ENCODE results near the gene ESYT2.

ESYT2 gene

DNA sequence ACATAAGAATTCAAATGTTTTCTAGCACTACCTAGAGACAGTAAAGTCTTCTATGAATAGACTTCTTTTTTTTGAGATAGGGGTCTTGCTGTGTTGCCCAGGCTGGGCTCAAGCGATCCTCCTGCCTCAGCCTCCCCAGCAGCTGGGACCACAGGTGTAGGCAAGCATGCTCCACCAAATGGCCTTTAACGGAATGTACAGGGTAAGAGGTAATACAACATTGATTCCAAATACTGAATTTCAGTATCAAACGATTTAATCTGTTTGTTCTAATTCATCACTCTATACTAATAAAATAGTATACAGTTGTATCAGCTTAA, 68.9 kb downstream of the ESYT2 start:
- DNase-seq: no peak

DNA sequence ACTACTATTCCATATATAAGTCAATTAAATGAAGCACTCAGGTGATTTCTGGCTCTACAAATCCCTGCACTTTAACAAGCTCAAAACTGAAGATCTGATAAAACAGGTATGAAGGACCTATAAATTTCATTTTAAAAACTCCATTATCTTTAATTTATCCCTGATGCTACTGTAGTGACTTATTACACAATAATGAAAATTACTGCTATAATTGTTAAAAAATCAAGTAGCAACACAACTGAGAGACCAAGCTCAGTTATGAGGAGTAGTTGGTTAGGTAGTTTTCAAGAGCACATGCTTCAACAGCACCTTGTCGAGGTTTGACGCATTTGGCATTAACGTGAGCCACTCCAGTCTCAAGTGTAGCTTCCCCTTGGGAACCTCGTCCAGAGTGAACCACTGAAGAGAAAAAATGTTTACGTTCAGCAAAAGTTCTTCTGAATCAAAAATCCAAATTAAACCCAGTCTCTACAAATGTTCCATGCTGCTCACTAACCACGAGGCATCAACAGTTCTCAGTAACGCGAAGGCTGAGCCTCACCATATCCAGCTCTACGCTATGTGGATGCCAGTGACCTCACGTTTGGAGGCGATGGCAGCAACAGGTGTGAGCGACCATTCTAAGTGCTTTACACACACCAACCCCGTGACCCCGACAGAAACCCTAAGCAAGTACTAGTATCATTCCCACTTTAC, 69.4 kb downstream of the ESYT2 start:
- DNase-seq: no peak

DNA sequence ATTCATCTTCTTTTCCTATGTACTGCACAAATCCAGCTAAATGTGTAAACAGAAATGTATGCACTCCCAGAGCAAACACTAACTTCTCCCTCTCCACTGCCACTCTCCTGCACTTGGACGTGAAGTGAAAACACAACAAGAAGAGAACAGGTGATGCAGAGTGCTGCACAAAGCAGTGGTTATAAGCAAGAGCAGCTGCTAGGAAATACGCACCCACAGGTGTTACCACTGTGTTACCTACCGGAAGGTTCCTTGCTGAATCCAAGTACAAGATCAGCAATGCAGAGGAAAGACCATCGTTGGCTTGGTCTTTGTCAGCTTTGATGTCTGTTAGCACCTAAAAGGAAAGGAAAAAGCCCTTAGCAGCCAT, 70.1 kb downstream of the ESYT2 start:
- no peak for DNase-seq

DNA sequence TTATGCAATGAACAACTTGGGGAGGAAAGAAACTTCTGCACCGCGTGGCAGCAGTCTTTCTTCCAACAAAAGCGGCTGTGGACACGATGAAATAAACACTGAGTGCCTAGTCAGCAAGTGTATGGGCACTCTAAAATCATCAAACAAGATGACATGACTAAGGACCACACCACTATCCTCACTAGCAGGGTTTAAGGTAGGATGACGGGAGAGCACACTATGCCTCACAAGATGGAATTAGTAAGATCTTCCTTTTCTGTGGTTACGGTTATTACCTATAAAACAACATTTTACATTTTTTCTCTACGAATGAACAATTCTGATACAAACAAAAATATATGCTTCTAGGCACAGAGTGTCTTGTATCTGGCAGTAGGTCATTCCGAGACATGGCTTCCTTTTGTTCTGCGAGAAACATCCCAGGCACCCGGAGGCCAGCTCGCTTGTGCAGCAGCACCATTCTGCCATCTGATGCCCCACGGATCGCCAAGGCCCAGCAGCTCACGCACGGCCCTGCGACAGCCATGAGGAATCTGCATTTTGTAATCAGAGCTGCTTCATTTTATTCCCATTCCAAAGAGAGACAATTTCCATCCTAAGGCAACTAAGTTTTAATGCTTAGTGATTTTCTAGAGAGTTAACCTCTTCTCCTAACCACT, 70.6 kb downstream of the ESYT2 start:
- DNase-seq: no peak

DNA sequence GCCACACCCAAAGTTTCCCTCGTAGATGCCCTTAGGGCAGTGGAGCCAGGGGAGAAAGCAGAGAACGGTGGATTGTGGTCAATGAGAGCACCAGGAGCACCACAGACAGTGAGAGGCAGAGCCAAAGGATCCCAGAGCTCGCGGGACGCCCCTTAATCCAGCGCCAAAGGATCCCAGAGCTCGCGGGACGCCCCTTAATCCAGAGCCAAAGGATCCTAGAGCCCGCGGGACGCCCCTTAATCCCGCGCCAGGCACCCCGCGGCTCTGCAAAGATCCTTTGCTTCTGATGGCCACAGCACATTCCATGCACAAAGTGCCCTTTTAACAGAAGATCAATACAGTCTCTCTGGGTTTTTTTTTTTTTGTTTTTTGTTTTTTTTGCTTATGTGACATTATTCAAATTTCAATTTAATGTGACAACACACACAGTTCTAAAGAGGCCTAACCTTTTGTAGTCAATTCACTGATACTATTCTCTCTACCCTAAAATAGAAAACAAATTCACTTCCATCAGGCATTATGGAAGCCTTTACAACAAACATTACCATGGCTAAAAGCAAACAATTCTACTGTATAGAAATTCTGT, 71.8 kb downstream of the ESYT2 start:
- no peak for DNase-seq

DNA sequence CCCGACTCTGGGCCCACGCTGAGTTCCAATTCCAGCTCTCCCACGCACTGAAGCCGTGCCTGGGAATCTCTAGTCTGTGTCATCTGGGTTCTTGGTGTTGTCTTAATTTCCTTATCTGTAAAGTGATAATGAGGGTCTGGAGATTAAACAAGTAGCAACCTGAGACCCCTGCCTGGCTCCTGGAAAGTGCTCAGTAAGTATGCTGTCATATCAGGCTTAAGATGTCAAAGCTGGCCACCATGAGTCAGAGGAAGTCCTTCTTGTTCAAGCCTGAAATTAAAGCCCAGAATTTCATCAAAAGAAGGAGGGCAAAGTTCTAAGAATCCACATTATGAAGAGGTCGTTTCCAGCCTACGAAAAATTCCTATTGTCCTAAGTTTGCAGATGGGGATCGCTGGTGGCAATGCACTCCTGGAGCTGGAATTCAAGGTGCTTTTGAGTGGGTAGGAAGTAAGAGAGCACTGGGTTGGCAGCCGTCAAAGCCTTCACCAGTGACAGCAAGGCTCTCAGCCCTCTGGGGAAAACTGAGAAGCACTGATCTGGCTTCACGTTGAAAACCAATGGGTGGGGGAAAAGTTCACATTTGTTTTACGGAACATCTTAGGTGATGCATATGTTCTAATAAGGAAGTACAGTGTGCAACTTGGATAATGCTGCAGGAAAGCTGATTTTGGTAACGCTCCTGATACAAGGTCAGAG, 74.4 kb downstream of the ESYT2 start:
- no peak for DNase-seq

DNA sequence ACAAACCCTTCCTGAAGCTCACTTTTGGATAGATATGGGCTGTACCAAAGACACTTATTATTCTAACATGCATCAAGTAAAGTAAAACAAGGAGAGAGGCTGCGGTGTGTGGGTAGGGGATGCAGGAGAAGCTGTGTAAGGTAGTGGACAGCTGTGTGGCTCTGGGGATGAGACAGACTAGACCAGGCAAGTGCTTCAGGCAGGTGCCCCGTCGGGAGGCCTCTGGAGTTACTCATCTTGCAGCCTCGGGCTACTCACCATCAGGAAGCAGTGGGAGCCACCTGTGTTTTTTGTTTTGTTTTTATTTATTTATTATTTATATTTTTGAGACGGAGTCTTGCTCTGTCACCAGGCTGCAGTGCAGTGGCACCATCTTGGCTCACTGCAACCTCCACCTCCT, 75.4 kb downstream of the ESYT2 start:
- no peak for DNase-seq

DNA sequence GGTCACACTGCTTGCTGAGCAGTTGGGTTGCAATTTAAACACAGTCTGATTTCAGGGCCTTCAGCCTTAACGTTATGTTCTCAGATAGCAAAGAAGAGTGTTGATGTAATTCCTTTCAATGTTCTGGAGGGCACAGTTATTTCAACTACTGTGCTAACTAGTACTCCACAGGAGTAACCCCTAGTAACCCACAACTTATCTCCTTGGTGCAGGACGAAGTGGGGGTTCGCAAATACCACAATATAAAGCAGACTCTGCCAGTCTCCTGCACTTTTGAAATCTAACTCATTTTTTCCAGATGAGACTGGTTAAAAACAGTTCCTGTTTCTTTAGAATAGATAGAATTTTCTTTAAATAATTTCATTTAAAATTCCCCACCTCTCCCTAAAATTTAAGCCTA, 77.6 kb downstream of the ESYT2 start:
- DNase-seq: no peak

DNA sequence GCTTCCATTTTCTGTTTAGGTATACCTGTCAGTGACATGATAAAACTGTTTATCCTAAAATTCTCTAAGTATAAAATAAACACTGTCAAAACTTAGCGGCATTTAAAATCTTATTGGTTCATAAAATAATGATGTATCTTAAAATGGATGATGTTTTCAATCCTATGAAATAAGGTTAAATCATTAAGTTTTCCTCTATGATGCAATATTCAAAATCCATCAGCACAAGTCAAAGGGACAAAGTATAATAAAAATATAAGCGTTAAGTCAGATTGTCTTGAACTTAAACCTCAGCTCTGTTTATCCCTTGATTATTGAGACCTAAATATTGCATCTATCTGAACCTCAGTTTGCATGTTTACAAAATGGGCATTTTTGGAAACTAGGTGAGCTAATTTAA, 78.1 kb downstream of the ESYT2 start:
- DNase-seq: no peak

DNA sequence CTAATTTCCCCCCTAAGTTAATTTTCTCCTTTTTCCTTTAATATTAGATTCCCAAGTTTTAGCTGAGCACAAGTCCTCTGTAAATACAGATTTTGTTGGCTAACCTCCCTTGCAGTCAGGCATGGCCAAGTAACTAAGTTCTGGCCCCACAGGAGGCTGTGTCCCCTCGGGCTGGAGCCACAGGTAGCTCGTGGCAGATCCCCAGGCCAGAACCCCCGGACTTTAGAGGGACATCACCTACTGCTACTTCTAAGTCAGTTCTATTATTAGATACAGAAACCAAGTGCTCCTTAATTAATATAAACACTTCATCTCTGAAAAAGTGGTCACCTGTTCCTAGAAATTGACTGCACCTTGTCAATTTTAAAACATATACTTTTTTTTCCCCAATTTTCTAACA, 78.6 kb downstream of the ESYT2 start:
- no peak for DNase-seq

DNA sequence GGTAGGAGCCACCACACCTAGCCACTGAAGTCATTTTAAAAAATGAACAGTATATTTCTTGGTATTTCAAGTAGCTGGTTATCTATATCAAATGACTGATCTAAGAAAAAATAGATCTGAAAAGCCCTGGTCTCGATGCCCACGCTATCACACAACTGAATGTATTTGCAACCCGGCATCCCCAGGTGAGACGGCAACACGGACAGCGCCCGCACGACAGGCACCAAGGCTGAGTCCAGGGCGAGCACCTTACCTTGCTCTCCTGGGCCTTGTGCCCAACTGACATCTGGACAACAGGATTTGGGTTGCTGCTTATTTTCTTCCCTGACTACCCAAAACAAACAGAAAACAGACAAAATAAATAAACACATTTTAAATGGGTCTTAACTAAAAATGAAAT, 79.9 kb downstream of the ESYT2 start:
- DNase-seq: no peak

DNA sequence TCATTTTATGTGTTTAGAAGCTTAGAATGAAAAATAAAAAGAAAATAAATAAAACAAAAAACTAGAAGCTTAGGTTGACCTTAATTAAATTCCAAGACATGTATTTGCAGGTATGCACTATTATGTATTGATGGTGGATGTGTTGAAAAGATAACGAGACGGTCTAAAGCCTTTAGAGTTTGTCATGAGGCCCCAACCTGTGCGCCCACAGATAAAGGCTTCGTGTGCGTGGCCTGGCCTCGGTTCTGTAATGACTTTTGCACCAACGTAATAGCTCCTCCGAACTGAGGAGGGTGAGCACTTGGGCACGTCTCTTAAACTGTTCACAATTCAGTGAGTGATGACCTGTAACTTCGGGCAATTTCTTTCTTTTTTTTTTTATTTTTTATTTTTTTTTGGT, 81.0 kb downstream of the ESYT2 start:
- DNase-seq: no peak

DNA sequence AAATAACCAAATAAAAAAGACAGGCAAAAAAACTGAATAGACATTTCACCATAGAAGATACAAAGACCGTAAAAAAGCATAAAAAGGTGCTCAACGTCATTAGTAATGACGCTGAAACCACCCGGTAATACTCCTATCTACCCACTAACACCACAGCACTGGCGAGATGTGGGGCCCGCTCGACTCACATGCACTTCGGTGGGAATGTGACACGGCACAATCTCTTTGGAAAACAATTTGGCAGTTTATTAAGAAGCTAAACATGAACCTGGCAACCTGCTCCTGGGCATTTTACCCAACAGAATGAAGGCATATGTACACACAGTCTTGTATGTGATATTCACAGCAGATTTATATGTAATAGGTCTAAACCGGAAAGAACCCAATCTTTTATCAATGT, 81.9 kb downstream of the ESYT2 start:
- DNase-seq: no peak

DNA sequence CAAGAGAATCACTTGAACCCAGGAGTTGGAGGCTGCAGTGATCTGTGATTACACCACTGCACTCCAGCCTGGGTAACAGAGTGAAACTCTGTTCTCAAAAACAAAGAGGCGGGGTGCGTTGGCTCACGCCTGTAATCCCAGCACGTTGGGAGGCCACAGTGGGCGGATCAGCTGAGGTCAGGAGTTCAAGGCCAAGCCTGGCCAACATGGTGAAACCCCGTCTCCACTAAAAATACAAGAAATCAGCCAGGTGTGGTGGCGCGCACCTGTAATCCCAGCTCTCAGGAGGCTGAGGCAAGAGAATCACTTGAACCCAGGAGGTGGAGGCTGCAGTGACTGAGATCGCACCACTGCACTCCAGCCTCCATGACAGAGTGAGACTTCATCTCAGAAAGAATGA, 82.4 kb downstream of the ESYT2 start:
- no peak for DNase-seq

DNA sequence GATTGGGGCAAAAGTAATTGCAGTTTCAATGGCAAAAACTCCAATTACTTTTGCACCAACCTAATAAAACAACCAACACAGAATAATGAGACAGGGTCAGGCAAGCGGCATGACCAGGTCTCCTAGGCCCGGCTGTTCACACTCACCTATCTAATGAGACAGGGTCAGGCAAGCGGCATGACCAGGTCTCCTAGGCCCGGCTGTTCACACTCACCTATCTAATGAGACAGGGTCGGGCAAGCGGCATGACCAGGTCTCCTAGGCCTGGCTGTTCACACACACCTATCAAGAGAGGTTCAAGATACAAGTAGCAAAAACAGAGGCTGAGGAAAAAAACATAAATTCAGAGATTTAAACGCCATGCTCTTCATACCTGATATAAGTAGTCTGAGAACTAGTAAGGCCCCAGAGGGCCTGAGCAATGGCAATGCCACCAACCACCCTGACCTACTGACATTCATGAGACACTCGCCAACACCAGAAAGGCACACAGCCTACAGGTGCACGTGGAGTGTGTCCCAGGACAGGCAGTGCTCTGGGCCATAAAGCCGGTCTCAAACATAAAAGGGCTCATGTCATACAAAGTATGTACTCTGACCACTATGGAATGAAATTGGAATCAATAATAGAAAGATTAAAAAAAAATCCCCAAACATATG, 84.1 kb downstream of the ESYT2 start:
- no peak for DNase-seq

DNA sequence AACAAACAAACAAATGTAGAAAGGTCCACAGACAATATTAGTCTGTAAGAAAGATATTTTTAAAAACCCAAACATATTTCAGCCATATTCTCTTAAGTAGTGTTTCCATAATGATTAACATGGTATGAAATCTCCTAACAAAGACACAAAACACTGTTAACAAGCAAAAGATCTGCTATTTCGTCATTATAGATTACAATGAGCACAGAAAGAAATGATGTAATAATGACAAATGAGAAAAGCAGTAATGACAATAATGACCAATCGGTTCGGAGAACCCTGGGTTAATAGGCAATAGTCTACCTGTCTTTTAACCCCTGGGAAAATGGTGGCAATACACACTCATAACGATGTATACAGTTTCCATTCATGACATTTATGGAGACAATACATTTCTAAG, 85.2 kb downstream of the ESYT2 start:
- no peak for DNase-seq

DNA sequence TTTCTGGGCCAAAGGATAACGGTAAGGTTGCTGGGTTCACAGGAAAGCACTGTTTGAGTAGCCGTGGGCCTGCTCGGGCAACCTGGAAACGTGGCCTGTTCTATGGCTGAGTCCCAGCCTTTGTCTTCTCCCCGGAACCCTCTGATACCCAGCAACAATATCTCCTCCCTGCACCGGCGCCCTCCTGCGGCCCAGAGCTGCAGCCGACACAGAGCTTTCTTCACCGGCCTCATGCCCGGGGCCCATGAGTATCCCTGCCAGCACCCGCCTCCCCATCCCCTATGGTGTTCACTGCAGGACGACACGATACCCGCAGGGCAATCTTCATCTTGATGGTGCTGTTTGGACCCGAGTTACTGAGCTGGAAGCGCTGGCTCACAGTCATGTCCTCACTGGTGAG, 86.1 kb downstream of the ESYT2 start:
- no peak for DNase-seq

DNA sequence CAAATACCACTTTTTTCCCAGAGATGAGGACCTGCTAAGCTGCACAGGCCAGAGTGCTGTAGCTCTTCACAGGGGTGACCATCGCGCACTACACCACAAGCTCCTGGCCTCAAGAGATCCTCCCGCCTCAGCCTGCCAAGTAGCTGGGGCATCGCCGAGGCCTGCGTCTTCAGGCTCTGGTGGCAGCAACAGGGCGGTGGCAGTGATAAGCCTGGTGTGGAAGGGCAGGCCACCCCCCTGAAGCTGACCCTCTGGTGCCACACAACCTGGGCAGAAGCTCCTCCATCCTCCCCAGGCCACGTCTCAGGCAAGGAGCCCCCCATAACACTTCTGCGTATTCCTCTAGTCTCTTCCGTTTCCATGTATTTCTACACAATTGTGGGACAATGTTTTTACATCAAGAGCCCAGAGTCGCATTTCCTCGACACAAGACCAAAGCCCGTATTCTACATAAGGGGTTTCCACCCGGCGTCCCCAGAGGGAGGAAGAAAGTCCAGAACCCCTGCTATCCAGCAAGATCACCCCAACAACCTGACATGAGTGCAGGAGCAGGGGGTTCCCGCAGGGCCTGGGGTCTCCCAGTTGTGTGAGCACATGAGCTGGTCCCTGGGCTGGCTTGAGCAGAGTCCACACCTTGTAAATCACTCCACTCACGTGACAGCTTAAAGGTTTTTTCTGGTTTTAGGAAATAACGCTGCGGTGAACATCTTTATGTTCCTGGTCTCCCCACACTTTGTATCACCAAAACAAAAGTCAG, 87.1 kb downstream of the ESYT2 start:
- no peak for DNase-seq

DNA sequence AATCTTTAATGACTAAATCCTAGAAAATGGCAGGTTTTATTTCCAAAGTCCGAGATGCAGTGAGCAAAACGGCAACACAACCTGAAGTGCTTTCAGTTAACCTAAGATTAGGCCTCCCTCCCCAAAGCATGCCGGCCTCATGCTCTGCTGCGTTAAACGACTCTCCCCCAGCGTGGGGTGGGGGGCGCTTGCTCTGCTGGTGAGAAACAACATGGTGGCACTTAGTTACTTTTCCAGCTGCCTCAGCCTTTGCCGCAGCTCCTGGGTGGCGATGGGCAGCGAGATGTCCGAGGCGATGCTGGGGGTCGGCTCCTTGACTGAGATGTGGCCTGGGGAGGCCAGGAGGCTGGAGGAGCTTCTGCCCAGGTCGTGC, 88.0 kb downstream of the ESYT2 start:
- no peak for DNase-seq

DNA sequence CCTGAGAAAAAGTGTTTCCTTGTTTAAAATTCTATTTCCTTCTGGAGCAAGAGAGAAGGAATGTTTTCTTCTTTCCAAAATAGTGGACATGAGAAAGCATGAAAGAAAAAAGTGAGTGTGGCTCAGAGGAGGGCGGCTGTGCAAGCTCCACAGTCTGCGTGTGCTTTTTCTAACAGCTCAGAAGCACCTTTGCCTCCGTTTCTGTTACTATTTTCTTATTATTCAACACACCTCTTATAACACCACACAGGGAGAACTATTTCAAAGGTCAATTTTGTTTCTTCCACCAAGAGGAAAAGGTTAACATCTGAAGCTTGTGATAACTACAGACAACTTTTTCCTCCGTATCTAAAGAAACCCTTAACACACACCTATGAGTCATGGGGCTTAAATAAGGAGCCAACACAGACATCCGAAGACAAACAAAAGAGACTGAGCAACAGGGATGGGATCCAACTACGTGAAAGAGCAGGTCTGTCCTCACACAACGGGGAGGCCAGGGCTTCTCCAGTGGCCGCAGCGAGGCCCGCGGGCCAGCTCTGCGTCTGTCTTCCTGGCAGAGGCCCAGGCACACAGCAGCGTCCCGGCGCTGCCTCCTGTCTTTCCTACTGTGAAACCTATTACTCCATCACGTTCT, 88.5 kb downstream of the ESYT2 start:
- DNase-seq: no peak

DNA sequence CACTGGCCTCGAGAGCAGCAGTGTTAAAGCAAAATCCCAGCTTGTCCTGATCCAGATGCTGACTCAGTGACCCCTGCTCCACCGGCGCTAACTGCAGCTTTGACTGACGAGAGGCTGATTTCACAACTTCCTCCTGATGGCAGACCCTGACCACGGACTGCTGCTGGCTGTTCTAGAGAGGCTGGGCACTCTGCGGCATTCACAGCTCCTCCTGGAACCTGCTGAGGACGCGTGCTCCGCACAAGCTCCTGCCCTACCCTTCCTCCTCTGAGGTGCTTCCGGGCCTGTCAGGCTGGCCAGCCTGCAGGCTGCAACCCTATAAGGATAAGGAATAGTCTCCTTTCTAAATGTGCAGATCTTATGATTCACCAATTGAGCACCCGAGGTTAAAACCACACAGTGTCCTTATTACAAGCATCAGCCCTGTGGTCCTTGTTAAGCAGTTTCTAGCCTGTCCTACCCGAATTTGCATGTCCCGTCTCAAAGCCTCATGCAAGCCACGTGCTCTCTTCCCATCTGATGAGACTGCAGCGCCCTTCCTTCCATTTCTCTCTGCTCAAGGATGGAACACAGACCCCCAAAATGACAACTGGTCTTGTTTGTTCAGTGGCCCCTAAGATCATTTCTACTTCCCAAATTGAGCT, 89.2 kb downstream of the ESYT2 start:
- no peak for DNase-seq

DNA sequence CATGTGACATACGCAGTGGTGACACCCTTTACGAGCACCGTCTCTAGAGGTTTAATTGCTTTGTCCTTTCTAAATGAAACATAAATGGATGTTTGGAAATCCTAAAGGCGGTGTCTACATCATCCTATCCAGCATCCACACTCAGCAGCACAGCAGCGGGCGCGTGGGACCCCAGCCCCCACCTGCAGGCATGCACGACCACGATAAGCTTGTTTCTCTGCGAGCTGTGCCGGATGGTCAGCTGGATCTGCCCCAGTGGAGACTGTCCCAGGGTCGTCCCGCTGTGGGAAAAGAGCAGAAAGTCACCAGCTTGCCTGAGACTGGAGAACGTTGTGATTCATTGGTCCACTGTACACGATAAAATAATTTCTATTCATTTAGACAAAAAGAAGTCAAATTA, 90.5 kb downstream of the ESYT2 start:
- no peak for DNase-seq

All from activated CD8-positive, alpha-beta memory T cell treated with anti-CD3 and anti-CD28 coated beads, Interleukin-2, amount 50 U/mL, for 48 hours (primary cell).